H1 (cell line): ENCODE data around the gene NCKAP1. TPM values are rescaled to one million over a fixed set of nuclear protein-coding genes. Genes with fewer than 3 reads are reported as not detected.

Experiments used
- CTCF ChIA-PET: fragments of 300-600 bp; sonication (Branson Sonifier 250); formaldehyde crosslinking; loops from one replicate; lab custom pipeline; 2021; ENCODE audit not compliant: partially characterized antibody; lab: Charles Lee
- POLR2A ChIA-PET: fragments of 300-600 bp; sonication (Branson Sonifier 250); formaldehyde crosslinking; loops from one replicate; lab custom pipeline; 2021; ENCODE audit warnings: inconsistent platforms; ENCODE audit not compliant: partially characterized antibody; lab: Charles Lee
- DNase-seq, 2 experiments: peaks; one replicate each; pipeline versions ENCODE4 v3.0.0 to v3.0.0-alpha.2; 2010 to 2022; ENCODE audit warnings: low spot score in 2 of 2, low read depth in 1 of 2, mixed read lengths in 1 of 2
- FAIRE-seq: peaks from 2 replicates; lab custom pipeline; 2011; peaks lifted over from hg19 to GRCh38; lab: Jason Lieb, UNC
- H2AFZ ChIP-seq: 2 replicates; pipeline ENCODE4 v1.8.1; 2012; ENCODE audit warnings: low read length, inconsistent platforms
- H2AK5ac ChIP-seq: 2 replicates; pipeline ENCODE4 v1.6.1; 2013; ENCODE audit warnings: low read depth, low read length
- H2BK120ac ChIP-seq: replicated peaks from 2 replicates; pipeline ENCODE3; 2013; ENCODE audit warnings: low read depth, low read length, inconsistent platforms
- H2BK12ac ChIP-seq: 2 replicates; pipeline ENCODE4 v1.6.1; 2013; ENCODE audit warnings: low read depth, low read length
- H2BK15ac ChIP-seq: 2 replicates; pipeline ENCODE4 v1.6.1; 2013; ENCODE audit warnings: low read length
- H2BK20ac ChIP-seq: 2 replicates; pipeline ENCODE4 v1.6.1; 2013; ENCODE audit warnings: low read length
- H2BK5ac ChIP-seq: 2 replicates; pipeline ENCODE4 v1.6.1; 2013; ENCODE audit warnings: low read depth, low read length
- H3K14ac ChIP-seq: 2 replicates; pipeline ENCODE4 v1.6.1; 2013; ENCODE audit warnings: inconsistent platforms; ENCODE audit not compliant: insufficient read length
- H3K18ac ChIP-seq: 2 replicates; pipeline ENCODE4 v1.6.1; 2013; ENCODE audit warnings: low read length; ENCODE audit errors: extremely low read depth
- H3K23ac ChIP-seq: 2 replicates; pipeline ENCODE4 v1.6.1; 2013; ENCODE audit warnings: inconsistent platforms; ENCODE audit not compliant: insufficient read length
- H3K23me2 ChIP-seq: 2 replicates; pipeline ENCODE4 v1.6.1; 2013; ENCODE audit warnings: low read depth, low read length
- H3K27ac ChIP-seq: 2 replicates; pipeline ENCODE4 v1.6.1; 2011; ENCODE audit warnings: low read depth, low read length, inconsistent platforms
- H3K27me3 ChIP-seq, 4 experiments: replicated peaks in 1 of 4; 1 replicate in 1 of 4; 2 replicates in 3 of 4; pipeline versions ENCODE4 v1.6.1 to v1.8.1; 2011 to 2013; ENCODE audit warnings: low read length in 3 of 4, mild to moderate bottlenecking in 3 of 4, inconsistent platforms in 2 of 4, mixed read lengths in 2 of 4, moderate library complexity in 1 of 4; ENCODE audit not compliant: control insufficient read depth in 3 of 4, insufficient read depth in 3 of 4; ENCODE audit errors: extremely low read depth in 1 of 4
- H3K36me3 ChIP-seq, 4 experiments: 2 replicates each; pipeline versions ENCODE4 v1.6.1 to v1.8.1; 2011 to 2013; ENCODE audit warnings: mild to moderate bottlenecking in 4 of 4, low read length in 3 of 4, moderate library complexity in 2 of 4, control low read depth in 1 of 4, inconsistent platforms in 1 of 4; ENCODE audit not compliant: insufficient read depth in 4 of 4, control insufficient read depth in 2 of 4
- H3K4ac ChIP-seq: replicated peaks from 2 replicates; pipeline ENCODE3; 2013; ENCODE audit warnings: low read length, low read depth, mixed read lengths, inconsistent platforms; ENCODE audit not compliant: insufficient read length
- H3K4me1 ChIP-seq, 4 experiments: replicated peaks in 1 of 4; 1 replicate in 1 of 4; 2 replicates in 3 of 4; pipeline versions ENCODE4 v1.6.1 to v1.8.1; 2011 to 2013; ENCODE audit warnings: low read length in 3 of 4, inconsistent platforms in 2 of 4, mixed read lengths in 1 of 4; ENCODE audit not compliant: insufficient read depth in 4 of 4, control insufficient read depth in 3 of 4
- H3K4me2 ChIP-seq, 2 experiments: 2 replicates each; pipeline versions ENCODE4 v1.6.1 to v1.8.1; 2011 to 2013; ENCODE audit warnings: low read depth in 2 of 2, low read length in 2 of 2, control low read depth in 1 of 2, inconsistent platforms in 1 of 2, mild to moderate bottlenecking in 1 of 2; ENCODE audit not compliant: insufficient read depth in 1 of 2
- H3K4me3 ChIP-seq, 4 experiments: fragments of 200-600, 300-600 bp in 1 of 4; sonication (generic), shearing (Covaris generic), sonication (Bioruptor Twin) in 1 of 4; 2 replicates each; pipeline versions ENCODE4 v1.5.1 to v1.8.1; 2011 to 2016; ENCODE audit warnings: low read length in 4 of 4, low read depth in 3 of 4, control low read depth in 2 of 4, inconsistent platforms in 2 of 4, mild to moderate bottlenecking in 2 of 4, mixed read lengths in 1 of 4, moderate library complexity in 1 of 4; ENCODE audit not compliant: insufficient read depth in 2 of 4; ENCODE audit errors: extremely low read depth in 1 of 4
- H3K56ac ChIP-seq: replicated peaks from 2 replicates; pipeline ENCODE3; 2013; ENCODE audit warnings: low read depth, mild to moderate bottlenecking, mixed read lengths, low read length, inconsistent platforms; ENCODE audit not compliant: insufficient read length
- H3K79me1 ChIP-seq: 2 replicates; pipeline ENCODE4 v1.6.1; 2013; ENCODE audit warnings: low read depth, low read length, control low read depth
- H3K79me2 ChIP-seq, 2 experiments: 2 replicates each; pipeline versions ENCODE4 v1.6.1 to v1.8.1; 2012 to 2013; ENCODE audit warnings: low read length in 2 of 2, mild to moderate bottlenecking in 2 of 2, inconsistent platforms in 1 of 2; ENCODE audit not compliant: insufficient read depth in 2 of 2, control insufficient read depth in 1 of 2
- H3K9ac ChIP-seq, 4 experiments: replicated peaks in 1 of 4; 1 replicate in 1 of 4; 2 replicates in 3 of 4; pipeline versions ENCODE4 v1.6.1 to v1.8.1; 2011 to 2013; ENCODE audit warnings: low read depth in 3 of 4, low read length in 3 of 4, control low read depth in 2 of 4, mild to moderate bottlenecking in 2 of 4, moderate library complexity in 2 of 4, inconsistent platforms in 1 of 4; ENCODE audit errors: extremely low read depth in 1 of 4
- H3K9me3 ChIP-seq, 2 experiments: 2 replicates each; pipeline versions ENCODE4 v1.6.1 to v1.8.1; 2012 to 2013; ENCODE audit warnings: mild to moderate bottlenecking in 2 of 2, moderate library complexity in 2 of 2, control low read depth in 1 of 2, inconsistent platforms in 1 of 2, low read depth in 1 of 2, low read length in 1 of 2, mixed read lengths in 1 of 2; ENCODE audit not compliant: insufficient read depth in 2 of 2
- H4K20me1 ChIP-seq, 2 experiments: replicated peaks in 1 of 2; 2 replicates each; pipeline versions ENCODE3 to v1.8.1; 2011 to 2013; ENCODE audit warnings: inconsistent platforms in 2 of 2, low read length in 2 of 2, mild to moderate bottlenecking in 1 of 2; ENCODE audit not compliant: insufficient read depth in 2 of 2, control insufficient read depth in 1 of 2
- H4K5ac ChIP-seq: 2 replicates; pipeline ENCODE4 v1.6.1; 2013; ENCODE audit warnings: low read length, low read depth, mixed read lengths, inconsistent platforms; ENCODE audit not compliant: insufficient read length
- H4K8ac ChIP-seq: 2 replicates; pipeline ENCODE4 v1.8.0; 2013; ENCODE audit warnings: mild to moderate bottlenecking, moderate library complexity, low read length, inconsistent platforms; ENCODE audit not compliant: insufficient read depth; ENCODE audit errors: extremely low read depth
- H4K91ac ChIP-seq: replicated peaks from 2 replicates; pipeline ENCODE3; 2013; ENCODE audit warnings: low read length, mixed read lengths, inconsistent platforms; ENCODE audit not compliant: insufficient read length
- CBX8 ChIP-seq: fragments of 300-800, 300-1000 bp; sonication (generic); IDR thresholded peaks from 2 replicates; pipeline ENCODE4 v1.7.1; 2016; ENCODE audit warnings: low read depth, low read length, borderline replicate concordance
- EGR1 ChIP-seq: IDR thresholded peaks from 2 replicates; pipeline ENCODE4 v1.6.1; 2011; ENCODE audit warnings: low read depth, low read length, borderline replicate concordance
- EP300 ChIP-seq, 2 experiments: IDR thresholded peaks; 1 replicate in 1 of 2; 2 replicates in 1 of 2; pipeline ENCODE4 v1.6.1; 2011 to 2012; ENCODE audit warnings: low read depth in 2 of 2, low read length in 2 of 2, mild to moderate bottlenecking in 2 of 2, borderline replicate concordance in 1 of 2, inconsistent platforms in 1 of 2, moderate library complexity in 1 of 2
- HDAC2 ChIP-seq, 2 experiments: fragments of 300-600 bp in 1 of 2; sonication (generic) in 1 of 2; IDR thresholded peaks; 2 replicates each; pipeline ENCODE4 v1.6.1; 2011 to 2012; ENCODE audit warnings: low read depth in 2 of 2, low read length in 2 of 2, mild to moderate bottlenecking in 2 of 2, moderate library complexity in 2 of 2, borderline replicate concordance in 1 of 2, inconsistent platforms in 1 of 2
- SIRT6 ChIP-seq: IDR thresholded peaks from one replicate; pipeline ENCODE4 v1.7.1; 2012; ENCODE audit warnings: low read length, inconsistent platforms
- TAF7 ChIP-seq: optimal IDR thresholded peaks from 2 replicates; pipeline ENCODE3; 2011; ENCODE audit warnings: low read depth, mild to moderate bottlenecking, inconsistent platforms, low read length, moderate library complexity, borderline replicate concordance
- WGBS, 2 experiments: shearing (Covaris generic) in 1 of 2; methylation state at CpG; one replicate each; pipeline versions ENCODE4 v1.1.6 to v1.1.7; 2013 to 2015; ENCODE audit warnings: low lambda C conversion rate in 2 of 2, mixed read lengths in 2 of 2, inconsistent platforms in 1 of 2, low coverage in 1 of 2, missing lambda C conversion rate in 1 of 2; ENCODE audit not compliant: insufficient replicate concordance in 2 of 2, insufficient coverage in 1 of 2, insufficient read length in 1 of 2; ENCODE audit errors: extremely low coverage in 1 of 2, missing lambda C conversion rate in 1 of 2; 5-methylcytosine and 5-hydroxymethylcytosine counted together
- polyA plus RNA-seq, 7 experiments: library from polyadenylated mRNA; depleted of rRNA in 3 of 7; stranded (reverse) in 5 of 7; unstranded in 2 of 7; fragments of >200 nt in 5 of 7; fragments of 200-250 nt in 2 of 7; gene quantifications; 1 replicate in 5 of 7; 2 replicates in 1 of 7; 4 replicates in 1 of 7; pipeline versions ENCODE4 v1.2.1 to v1.2.3, GENCODE V29; 2011 to 2013; ENCODE audit warnings: missing spikeins in 2 of 7, mixed read lengths in 2 of 7
- total RNA-seq: library from RNA; stranded (reverse); fragmentation: NEBNext Ultra II Directional; extraction: Animal tissue kit (Norgen Biotek cat#: 25700); gene quantifications from 2 replicates; pipeline ENCODE4 v1.2.1, GENCODE V29; 2021

Gene NCKAP1
- total and polyA plus RNA-seq, 2 of the 8 experiments (the other 6 are each of a cell fraction or from before 2014, with no cell fraction given), result 90.8 to 173 TPM

- Histone ChIP-seq H3K27me3 (no peaks in the 10 kb centered on the region), H4K8ac (no peak overlapping the region), H3K27ac (no peak overlapping the region), H3K4ac (peak overlapping the region; percentile 16), H3K9ac (no peak overlapping the region), H2BK20ac (no peak overlapping the region), H3K9me3 (no peaks in the 10 kb centered on the region), H3K79me2 (no peaks in the 10 kb centered on the region), H3K4me3 (no peak overlapping the region), H3K4me1 (no peaks in the 10 kb centered on the region), H3K23ac (no peak overlapping the region), H3K14ac (no peak overlapping the region), H2BK5ac (no peak overlapping the region), H3K18ac (no peak overlapping the region), H3K79me1 (no peaks in the 10 kb centered on the region), H4K5ac (no peak overlapping the region), H2BK120ac (no peak overlapping the region), H4K20me1 (no peaks in the 10 kb centered on the region), H2AK5ac (no peak overlapping the region), H2BK12ac (no peak overlapping the region), H4K91ac (no peak overlapping the region), H3K36me3 (no peaks in the 10 kb centered on the region), H3K56ac (no peak overlapping the region), H3K4me2 (no peak overlapping the region), H3K23me2 (no peaks in the 10 kb centered on the region), H2BK15ac (no peak overlapping the region), H2AFZ (no peak overlapping the region)
- CTCF ChIA-PET, result interaction anchor here (5.3 kb wide), 1 partner anchor 24 kb away, joined by 27 read pairs; no protein-coding TSS in a partner anchor
- POLR2A ChIA-PET, result interaction anchor here (0.5 kb wide), 1 partner anchor 40 kb away, joined by 3 read pairs; no protein-coding TSS in a partner anchor
- FAIRE-seq (no peak), DNase-seq (no peak)
- WGBS, 2 experiments, result 95% methylated on average over 6 of the region's 9 CpGs; no CpG with 5 or more reads in 1 of the 2 experiments
- TF ChIP-seq SIRT6, result no peak
- TF ChIP-seq HDAC2 (IDR thresholded peaks at IDR 0.05; ENCODE audit: borderline replicate concordance in 1 of 2, low read depth in 2 of 2, low read length in 2 of 2), result no peak
- TF ChIP-seq EP300 (IDR thresholded peaks at IDR 0.05; ENCODE audit: borderline replicate concordance in 1 of 2, low read depth in 2 of 2, low read length in 2 of 2), result no peak
- TF ChIP-seq TAF7, result no peak
- no peak for TF ChIP-seq CBX8
- no peak for TF ChIP-seq EGR1
Measured at GRCh38 chr2:182894174-182894573, 144.1 kb downstream of the NCKAP1 start.
